ENCODE data around the gene FOXP1.

Gene FOXP1

GRCh38 chr3:71369701-71370391 is 213.7 kb downstream of the FOXP1 start:
- no peak for TF ChIP-seq CTCF (conservative IDR thresholded peaks at IDR 0.05)
- no peak overlapping the region for H3K27ac ChIP-seq

GRCh38 chr3:71366988-71367604 is 216.4 kb downstream of the FOXP1 start:
- H3K27ac ChIP-seq = no peak overlapping the region
- no peak for TF ChIP-seq CTCF (conservative IDR thresholded peaks at IDR 0.05)

GRCh38 chr3:71361334-71361890 is 222.1 kb downstream of the FOXP1 start:
- peak overlapping the region; percentile 62 for H3K27ac ChIP-seq
- TF ChIP-seq CTCF (conservative IDR thresholded peaks at IDR 0.05) = no peak

- TF ChIP-seq CTCF (conservative IDR thresholded peaks at IDR 0.05) = no peak
- H3K27ac ChIP-seq = peak overlapping the region; percentile 62
Measured at GRCh38 chr3:71360764-71361163, 222.8 kb downstream of the FOXP1 start.

GRCh38 chr3:71360180-71360579 is 223.3 kb downstream of the FOXP1 start:
- TF ChIP-seq CTCF (conservative IDR thresholded peaks at IDR 0.05) = no peak
- no peak overlapping the region for H3K27ac ChIP-seq

GRCh38 chr3:71358243-71358642 is 225.3 kb downstream of the FOXP1 start:
- H3K27ac ChIP-seq = no peak overlapping the region
- TF ChIP-seq CTCF (conservative IDR thresholded peaks at IDR 0.05) = no peak

GRCh38 chr3:71356265-71356664 is 227.3 kb downstream of the FOXP1 start:
- no peak for TF ChIP-seq CTCF (conservative IDR thresholded peaks at IDR 0.05)

More at GRCh38 chr3:71356265-71356664, 227.3 kb downstream of the FOXP1 start:
- H3K27ac ChIP-seq = no peak overlapping the region

Data from VCaP (cell line).